GM12892 (cell line): ENCODE data around the gene ISLR.

ENCODE experiments used
- POLR2A ChIP-seq: IDR thresholded peaks from 2 replicates; pipeline ENCODE4 v1.6.1; 2011; ENCODE audit warnings: low read depth, low read length, control low read depth
- POLR2AphosphoS5 ChIP-seq: IDR thresholded peaks from 2 replicates; pipeline ENCODE4 v1.6.1; 2011; ENCODE audit warnings: low read depth, low read length, control low read depth
- TAF1 ChIP-seq: IDR thresholded peaks from 2 replicates; pipeline ENCODE4 v1.6.1; 2011; ENCODE audit warnings: low read depth, mild to moderate bottlenecking, control low read depth, low read length, borderline replicate concordance

DNA sequence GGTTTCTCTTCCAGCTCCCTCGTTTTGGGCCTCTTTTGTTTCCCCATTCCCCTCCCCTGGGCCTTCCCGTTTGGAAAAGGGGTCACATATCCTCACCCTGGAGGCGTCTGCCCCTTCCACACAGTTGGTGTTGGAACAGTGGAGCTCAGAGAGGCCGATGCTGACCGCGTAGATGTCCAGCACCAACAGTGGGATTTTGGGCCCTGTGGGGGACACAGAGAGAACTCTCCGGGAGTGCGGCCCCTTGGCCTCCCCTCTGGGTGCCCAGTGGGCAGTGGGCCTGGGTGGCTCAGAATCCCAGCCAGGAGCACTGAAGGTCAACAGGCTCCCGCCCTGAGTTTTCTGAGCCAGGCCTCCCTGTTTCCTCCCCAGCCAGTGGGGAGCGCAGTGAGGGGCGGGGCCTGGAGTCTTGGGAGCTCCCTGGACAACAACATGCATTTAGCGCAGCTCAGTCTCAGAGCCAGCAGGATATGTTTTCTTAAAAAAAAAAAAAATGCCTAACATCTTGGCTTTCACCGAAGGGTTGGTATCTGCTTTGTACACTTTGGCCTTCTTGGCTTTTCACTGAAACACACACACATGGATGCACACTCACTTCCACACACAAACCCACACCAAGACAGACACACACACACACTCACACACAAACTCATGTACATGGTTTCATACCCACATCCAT, 670 bp upstream of the ISLR start:
- TF ChIP-seq POLR2A, result no peak
- TF ChIP-seq POLR2AphosphoS5, result no peak
- TF ChIP-seq TAF1, result no peak
